C4-2B (cell line): ENCODE data around the gene HBZ.

Experiments used
- ZFX ChIP-seq: fragments of 450-650 bp; IDR thresholded peaks from 2 replicates; pipeline ENCODE4 v1.6.1; 2017
- TF ChIP-seq, protein P1 (sequence below): fragments of 450-650 bp; conservative IDR thresholded peaks from 2 replicates; pipeline ENCODE4 v1.5.1; 2017; ENCODE audit warnings: mild to moderate bottlenecking

DNA sequence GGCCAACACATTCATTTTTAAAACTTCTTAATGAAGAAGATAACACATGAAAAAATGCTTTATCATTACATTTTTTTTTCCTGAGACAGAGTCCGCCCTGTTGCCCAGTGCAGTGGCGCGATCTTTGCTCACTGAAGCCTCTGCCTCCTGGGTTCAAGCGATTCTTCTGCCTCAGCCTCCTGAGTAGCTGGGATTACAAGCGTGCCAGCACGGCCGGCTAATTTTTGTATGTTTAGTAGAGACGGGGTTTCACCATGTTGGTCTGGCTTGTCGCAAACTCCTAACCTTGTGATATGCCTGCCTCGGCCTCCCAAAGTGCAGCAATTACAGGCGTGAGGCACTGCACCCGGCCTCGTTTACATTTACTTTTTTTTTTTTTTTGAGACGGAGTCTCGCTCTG, 41.0 kb downstream of the HBZ start:
- TF ChIP-seq, protein P1, sequence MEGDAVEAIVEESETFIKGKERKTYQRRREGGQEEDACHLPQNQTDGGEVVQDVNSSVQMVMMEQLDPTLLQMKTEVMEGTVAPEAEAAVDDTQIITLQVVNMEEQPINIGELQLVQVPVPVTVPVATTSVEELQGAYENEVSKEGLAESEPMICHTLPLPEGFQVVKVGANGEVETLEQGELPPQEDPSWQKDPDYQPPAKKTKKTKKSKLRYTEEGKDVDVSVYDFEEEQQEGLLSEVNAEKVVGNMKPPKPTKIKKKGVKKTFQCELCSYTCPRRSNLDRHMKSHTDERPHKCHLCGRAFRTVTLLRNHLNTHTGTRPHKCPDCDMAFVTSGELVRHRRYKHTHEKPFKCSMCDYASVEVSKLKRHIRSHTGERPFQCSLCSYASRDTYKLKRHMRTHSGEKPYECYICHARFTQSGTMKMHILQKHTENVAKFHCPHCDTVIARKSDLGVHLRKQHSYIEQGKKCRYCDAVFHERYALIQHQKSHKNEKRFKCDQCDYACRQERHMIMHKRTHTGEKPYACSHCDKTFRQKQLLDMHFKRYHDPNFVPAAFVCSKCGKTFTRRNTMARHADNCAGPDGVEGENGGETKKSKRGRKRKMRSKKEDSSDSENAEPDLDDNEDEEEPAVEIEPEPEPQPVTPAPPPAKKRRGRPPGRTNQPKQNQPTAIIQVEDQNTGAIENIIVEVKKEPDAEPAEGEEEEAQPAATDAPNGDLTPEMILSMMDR: no peak
- TF ChIP-seq ZFX: no peak
